ENCODE data around the gene DMXL2. TPM values are rescaled to one million over a fixed set of nuclear protein-coding genes. Genes with fewer than 3 reads are reported as not detected.

DMXL2 gene
- total RNA-seq, 1 donor from 2014 or later: 8.6 TPM

- TF ChIP-seq CTCF (IDR thresholded peaks at IDR 0.05): no peak
- Histone ChIP-seq H3K36me3 (peaks cover 4 to 6% of the 10 kb centered on the region in 2 donors), H3K27ac (no peak overlapping the region), H3K9me3 (no peaks in the 10 kb centered on the region), H3K4me3 (no peak overlapping the region), H3K4me1 (no peaks in the 10 kb centered on the region), H3K27me3 (no peaks in the 10 kb centered on the region)
- no peak for DNase-seq (ENCODE audit: low spot score in 2 of 2)
- intact Hi-C loops (cut with DNase I): no loop called here
Measured at GRCh38 chr15:51503003-51503402, 119.6 kb downstream of the DMXL2 start.

GRCh38 chr15:51499379-51499976 lies 123.1 kb downstream of the DMXL2 start:
- no peaks in the 10 kb centered on the region for H3K4me1 ChIP-seq
- no peak for DNase-seq (ENCODE audit: low spot score in 2 of 2)
- intact Hi-C loops (cut with DNase I): no loop called here
- peaks cover 3 to 4% of the 10 kb centered on the region in 2 donors for H3K36me3 ChIP-seq
- no peaks in the 10 kb centered on the region for H3K27me3 ChIP-seq
- H3K4me3 ChIP-seq: no peak overlapping the region
- H3K9me3 ChIP-seq: no peaks in the 10 kb centered on the region
- TF ChIP-seq CTCF (IDR thresholded peaks at IDR 0.05): no peak
- no peak overlapping the region for H3K27ac ChIP-seq

- no peak for TF ChIP-seq CTCF (IDR thresholded peaks at IDR 0.05)
- Histone ChIP-seq H3K27me3 (no peaks in the 10 kb centered on the region), H3K4me1 (no peaks in the 10 kb centered on the region), H3K9me3 (no peaks in the 10 kb centered on the region), H3K4me3 (no peak overlapping the region), H3K36me3 (peaks cover 0 to 4% of the 10 kb centered on the region in 2 donors), H3K27ac (no peak overlapping the region)
- intact Hi-C loops (cut with DNase I): no loop called here
- DNase-seq (ENCODE audit: low spot score in 2 of 2): no peak
Measured at GRCh38 chr15:51497806-51498205, 124.8 kb downstream of the DMXL2 start.

GRCh38 chr15:51496246-51496645 lies 126.3 kb downstream of the DMXL2 start:
- Histone ChIP-seq H3K9me3 (no peaks in the 10 kb centered on the region), H3K4me1 (no peaks in the 10 kb centered on the region), H3K4me3 (no peak overlapping the region), H3K27ac (no peak overlapping the region), H3K27me3 (no peaks in the 10 kb centered on the region), H3K36me3 (peaks cover 0 to 4% of the 10 kb centered on the region in 2 donors)
- DNase-seq (ENCODE audit: low spot score in 2 of 2): no peak
- intact Hi-C loops (cut with DNase I): no loop called here
- TF ChIP-seq CTCF (IDR thresholded peaks at IDR 0.05): no peak

GRCh38 chr15:51494411-51495314 lies 127.9 kb downstream of the DMXL2 start:
- Histone ChIP-seq H3K4me1 (no peaks in the 10 kb centered on the region), H3K9me3 (no peaks in the 10 kb centered on the region), H3K36me3 (peaks cover 0 to 4% of the 10 kb centered on the region in 2 donors), H3K27ac (no peak overlapping the region), H3K27me3 (no peaks in the 10 kb centered on the region), H3K4me3 (no peak overlapping the region)
- TF ChIP-seq CTCF (IDR thresholded peaks at IDR 0.05): no peak
- DNase-seq (ENCODE audit: low spot score in 2 of 2): no peak
- intact Hi-C loops (cut with DNase I): no loop called here
